NOMO-1 treated with DMSO at 0.1 percent for 48 hours (cell line): Measurements from ENCODE around the gene C8G.
A peak's percentile ranks its signal among the peaks of the same experiment; 100 is the strongest.

Experiments used
- DNase-seq: peaks from one replicate; lab custom pipeline; 2025; ENCODE audit not compliant: unreplicated experiment; lab: John Stamatoyannopoulos, UW

C8G gene

DNA sequence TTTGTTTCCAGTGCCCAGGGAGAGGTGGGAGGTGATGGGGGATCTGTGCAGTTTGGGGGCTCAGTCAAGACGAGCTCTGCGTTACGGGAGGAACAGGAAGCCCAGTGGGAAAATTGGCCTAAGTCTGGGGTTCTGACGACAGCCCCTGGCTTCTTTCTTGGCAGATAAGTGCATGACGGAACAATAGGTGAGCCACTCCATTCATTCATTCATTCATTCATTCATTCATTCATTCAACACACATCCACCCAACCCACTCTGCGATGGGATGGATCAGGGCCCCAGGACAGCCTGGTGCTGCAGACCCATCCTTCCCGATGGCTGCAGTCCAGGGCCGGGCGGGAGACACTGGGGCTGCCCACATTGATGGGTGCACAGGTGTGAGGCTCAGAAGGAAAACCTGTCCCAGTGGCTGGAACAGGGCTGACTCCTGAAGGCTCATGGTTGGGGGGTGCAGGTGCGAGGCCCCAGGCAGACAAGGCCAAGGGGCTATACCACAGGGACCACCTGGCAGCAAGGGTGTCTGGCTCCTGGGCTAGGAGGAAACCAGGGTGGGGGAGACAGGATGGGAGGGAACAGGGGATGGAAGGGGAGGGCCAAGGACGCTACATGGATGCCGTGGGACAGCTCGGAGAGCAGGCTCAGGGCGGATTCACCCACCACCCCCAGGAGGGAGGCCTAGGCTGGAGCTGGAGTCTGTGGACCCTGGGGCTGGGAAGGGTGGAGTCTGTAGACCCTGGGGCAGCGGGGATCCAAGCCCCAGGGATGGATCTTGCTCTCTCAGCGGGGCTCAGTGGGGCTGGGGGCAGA, 35.8 kb downstream of the C8G start:
- DNase-seq = no peak

DNA sequence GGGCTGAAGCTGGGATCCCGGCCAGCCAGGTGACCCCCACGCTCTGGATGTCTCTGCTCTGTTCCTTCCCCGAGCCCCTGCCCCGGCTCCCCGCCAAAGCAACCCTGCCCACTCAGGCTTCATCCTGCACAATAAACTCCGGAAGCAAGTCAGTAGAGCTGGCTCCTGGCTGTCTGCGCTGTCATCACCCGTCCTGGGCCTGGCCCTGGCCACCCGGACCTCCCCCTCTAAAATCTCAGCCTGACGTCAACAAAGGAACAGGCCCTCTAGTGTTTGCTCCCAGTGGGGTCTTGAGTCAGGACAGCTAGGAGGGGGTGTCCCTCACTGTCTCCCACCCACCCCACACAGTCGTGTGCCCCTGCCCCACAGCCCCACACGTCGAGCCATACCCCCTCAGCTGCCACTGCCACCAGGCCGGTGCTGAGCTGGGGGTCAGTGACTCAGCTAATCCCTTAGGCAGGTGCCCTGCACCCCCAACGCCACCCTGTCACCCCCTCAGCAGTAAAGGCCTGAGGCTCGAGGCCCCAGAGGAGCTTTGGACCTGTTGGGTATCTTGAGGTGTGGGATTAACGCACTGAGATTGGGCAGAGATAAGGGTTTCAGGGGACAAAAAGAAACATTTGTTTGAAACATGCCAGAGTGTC, 36.7 kb downstream of the C8G start:
- DNase-seq = no peak

DNA sequence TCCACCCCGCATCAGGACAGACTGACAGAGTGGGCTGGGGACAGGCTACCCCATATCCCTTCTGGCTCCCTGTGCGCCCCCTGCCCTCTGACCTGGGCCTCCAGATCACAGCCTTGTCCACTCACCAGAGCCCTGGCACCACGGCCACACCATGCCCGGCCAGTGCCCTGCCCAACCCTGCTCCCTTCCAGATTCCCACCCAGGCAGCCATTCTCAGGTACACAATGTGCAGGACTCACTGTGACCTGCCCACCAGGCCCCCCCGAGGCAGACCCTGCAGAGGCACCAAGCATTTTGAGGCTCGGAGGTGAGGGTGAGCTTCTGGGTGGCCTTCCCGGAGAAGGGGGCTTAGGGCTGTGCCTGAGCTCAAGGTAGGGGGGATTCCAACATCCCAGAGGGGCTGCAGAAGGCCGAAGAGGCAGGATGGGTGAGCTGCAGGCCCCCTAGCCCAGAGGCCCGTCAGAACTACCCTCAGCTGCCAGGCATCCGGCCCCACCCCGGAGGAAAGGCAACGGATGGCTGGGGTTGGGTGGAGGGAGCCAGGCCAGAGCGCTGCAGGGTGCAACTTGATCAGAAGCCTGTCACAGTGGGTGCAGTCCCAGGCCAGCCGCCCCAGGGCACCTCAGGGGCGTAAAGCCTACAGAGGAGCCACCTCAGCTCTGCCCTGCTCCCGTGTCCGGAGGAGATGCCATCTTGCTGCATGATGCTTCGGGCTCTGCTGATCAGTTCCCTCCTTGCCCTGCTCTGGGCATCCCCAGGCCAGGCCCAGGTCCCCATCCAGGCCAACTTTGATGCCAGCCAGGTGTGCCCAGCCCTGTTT, 37.4 kb downstream of the C8G start, which contains the start of gene LCNL1:
Gene LCNL1, plus strand, starts transcription at position 762 of the 820 bp plus-strand sequence. CDS start 594 bp downstream, outside the sequence.
- DNase-seq = no peak

DNA sequence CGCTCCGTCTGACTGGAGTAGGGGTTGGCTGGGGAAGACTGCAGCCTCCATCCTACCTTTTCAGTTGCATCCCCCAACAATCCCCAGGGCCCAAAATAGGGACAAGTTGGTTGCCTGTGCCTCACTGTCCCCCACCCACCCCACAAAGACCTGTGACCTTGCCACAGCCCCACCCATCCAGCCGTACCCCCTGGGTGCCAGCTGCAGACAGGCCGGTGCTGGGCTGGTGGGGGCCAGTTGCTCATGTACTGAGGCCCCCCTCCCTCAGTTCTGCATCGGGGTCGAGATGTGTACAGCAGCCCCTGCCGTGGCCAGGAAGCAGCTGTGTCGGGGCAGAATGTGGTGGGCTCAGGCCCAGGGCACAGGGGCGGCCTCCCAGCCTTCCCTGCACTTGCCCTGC, 38.1 kb downstream of the C8G start:
- DNase-seq = no peak

DNA sequence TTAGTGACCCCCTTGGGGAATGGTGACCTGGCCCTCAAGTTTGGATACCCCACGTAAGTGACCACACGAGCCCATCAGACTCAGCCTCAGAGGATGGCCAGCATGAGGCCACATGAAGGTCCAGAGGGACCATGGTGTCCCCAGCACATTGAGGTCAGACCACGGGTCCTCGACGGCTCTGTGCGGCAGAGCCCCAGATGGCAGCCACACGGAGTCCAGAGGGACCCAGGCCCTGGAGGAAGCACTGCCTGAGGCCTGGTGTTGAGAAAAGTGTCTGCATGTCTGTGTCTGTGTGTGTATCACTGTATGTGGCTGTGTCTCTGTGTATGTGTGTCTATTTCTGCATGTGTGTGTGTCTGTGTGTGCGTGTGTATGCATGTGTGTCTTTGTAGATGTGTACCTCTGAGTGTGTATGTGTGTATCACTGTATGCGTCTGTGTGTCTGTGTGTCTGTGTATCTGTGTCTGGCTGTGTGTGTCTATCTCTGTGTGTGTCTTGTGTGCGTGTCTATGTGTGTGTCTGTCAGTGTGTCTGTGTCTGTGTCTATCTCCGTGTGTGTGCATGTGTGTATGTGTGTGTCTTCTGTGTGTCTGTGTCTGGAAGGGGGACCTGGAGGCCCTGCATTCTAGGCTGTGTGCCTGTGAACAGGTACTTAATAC, 38.7 kb downstream of the C8G start:
- DNase-seq = no peak

DNA sequence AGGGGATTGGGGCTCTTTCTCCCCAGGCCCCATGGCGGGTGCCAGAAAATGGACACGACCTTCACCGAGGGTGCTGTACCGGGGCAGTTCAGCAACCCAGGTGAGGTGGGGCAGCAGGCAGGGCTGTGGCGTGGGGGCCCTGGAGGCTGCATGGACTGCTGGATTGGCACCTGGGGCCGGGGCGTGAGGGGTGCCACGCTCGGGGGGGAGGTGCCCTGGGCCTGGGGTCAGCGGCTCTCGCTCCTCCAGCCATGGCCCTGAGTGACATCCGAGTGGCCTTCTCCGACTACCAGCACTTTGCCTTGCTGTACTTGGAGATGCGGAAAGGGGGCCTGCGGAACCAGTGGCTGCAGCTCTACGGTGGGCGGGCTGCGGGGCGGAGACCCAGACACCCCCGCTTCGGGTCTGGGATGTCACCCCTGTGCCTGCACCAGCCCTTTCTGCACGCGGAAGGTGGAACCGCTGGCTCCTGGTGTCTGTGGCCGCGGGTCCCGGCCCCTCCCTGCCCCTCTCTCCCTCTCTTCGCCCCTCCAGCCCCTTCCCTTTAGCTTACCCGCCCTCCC, 39.5 kb downstream of the C8G start:
- DNase-seq = no peak

DNA sequence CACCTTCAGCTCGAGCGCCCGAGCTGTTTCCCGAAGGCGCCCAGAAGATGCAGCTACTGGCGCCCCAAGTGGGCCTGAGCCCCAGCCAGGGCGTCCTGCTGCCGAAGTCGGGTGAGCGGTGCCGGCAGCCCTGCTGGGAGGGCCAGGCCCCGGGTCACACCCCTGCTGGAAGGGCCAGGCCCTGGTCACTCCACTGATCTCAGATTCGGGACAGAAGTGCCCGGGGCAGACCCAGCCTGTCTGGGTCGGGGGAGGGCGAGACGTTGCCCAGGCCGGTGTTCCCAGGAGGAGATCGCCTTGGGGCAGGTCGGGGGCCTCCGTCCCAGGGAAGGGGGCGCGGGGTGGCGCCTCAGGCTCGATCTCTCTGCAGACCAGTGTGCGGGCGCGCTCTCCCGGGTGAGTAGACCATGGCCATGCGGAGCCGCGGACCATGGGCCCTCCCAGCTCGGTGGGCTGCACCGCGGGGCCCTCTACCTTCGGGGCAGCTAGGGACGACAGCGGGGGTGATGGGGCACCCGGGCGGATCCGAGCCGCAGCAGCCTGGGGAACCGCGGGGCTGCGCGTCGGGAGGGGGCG, 40.1 kb downstream of the C8G start:
- no peak for DNase-seq

DNA sequence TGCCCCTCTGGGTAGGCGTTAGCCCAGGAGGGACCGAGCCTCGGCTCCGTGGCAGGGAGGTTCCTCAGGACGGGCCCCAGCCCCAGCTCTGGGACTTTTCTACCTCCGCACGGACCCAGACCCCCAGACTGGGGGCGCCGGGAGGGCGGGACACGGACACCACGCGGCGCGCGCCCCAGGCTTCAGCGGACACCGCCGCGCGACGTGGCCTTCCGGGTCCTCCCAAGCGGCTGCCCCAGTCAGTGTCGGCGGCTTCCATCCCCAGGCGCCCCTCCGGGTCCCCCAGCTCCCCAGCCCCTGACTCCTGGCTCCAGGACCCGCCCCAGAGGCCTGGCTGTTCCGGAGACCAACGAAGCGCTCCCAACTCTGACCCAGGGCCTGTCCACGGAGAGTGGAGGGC, 40.8 kb downstream of the C8G start:
- DNase-seq = no peak

DNA sequence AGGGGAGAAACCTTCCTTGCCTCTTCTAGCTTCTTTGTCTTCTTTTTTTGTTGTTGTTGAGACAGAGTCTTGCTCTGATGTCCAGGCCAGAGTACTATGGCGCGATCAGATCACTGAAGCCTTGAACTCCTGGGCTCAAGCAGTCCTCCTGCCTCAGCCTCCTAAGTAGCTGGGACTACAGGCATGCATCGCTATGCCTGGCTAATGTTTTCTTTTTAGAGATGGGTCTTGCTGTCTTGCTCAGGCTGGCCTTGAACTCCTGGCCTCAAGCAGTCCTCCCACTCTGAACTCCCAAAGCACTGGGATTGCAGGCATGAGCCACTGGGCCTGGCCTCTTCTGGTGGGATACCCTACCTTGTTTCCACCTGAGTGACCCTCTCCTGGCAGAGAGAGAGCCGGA, 43.8 kb downstream of the C8G start:
- DNase-seq = no peak

DNA sequence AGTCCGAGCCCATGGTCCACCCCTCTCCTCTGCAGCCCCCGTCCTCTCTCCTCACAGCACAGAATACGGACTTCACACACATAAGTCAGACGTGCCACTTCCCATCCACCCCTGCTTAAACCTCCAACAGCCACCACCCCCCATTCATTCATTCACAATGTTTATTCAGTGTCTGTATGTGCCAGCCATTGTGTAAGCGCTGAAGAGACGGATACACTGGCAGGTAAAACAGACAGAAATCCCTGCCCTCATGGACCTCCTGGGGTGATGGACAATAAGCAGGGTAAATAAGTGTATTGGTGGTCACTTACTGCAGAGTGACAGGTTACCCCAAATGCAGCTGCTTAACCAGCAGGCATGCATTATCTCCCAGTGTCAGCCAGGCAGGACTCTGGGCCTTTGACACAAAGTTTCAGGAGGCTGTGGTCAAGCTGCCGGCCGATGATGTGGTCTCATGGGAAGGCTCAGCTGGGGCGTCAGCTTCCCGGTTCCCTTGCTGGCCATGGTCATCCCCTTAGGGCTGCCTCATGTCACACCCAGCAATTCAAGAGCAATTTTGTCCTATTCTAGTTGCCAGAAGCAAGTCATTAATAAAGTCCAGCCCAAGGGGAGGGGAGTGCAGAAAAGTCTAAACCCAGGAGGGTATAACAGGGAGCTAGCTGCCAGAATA, 45.3 kb downstream of the C8G start:
- no peak for DNase-seq

DNA sequence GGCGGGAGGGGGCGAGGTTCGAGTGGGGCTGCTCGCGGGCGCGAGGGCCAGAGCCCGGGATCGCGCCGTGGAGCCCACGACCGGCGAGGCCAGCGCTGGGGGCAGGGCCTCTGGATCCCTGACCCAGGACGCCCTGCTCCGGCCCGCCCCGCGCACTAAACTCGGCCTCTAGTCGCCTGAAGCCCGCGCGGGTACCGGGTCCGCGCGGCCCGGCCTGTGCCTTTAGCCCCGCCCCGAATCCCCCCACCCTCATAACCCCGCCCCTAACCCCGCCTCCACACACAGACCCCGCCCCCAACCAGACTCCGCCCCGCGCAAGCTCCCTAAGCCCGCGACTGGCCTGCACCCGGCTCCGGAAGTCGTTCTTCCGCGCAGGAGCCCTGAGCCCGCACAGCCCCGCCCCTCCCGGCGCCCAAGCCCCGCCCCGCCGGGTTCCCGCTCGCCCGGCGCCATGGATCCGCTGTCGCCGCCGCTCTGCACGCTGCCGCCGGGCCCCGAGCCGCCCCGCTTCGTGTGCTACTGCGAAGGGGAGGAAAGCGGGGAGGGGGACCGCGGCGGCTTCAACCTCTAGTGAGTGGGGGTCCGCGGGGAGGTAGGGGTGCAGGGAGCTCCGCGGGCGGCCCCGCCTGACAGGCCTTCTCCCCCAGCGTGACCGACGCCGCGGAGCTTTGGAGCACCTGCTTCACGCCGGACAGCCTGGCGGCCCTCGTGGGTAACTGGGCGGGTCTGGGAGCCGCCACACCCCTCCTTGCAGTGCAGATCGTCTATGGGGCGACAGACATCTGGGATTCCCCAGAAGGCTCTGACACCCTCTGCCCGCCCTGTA, 47.2 kb downstream of the C8G start, which contains the start of gene PAXX:
Gene PAXX, plus strand, starts transcription at position 430 of the 826 bp plus-strand sequence. Its CDS starts 22 bp downstream, at position 452.
- DNase-seq = peak; percentile 94

DNA sequence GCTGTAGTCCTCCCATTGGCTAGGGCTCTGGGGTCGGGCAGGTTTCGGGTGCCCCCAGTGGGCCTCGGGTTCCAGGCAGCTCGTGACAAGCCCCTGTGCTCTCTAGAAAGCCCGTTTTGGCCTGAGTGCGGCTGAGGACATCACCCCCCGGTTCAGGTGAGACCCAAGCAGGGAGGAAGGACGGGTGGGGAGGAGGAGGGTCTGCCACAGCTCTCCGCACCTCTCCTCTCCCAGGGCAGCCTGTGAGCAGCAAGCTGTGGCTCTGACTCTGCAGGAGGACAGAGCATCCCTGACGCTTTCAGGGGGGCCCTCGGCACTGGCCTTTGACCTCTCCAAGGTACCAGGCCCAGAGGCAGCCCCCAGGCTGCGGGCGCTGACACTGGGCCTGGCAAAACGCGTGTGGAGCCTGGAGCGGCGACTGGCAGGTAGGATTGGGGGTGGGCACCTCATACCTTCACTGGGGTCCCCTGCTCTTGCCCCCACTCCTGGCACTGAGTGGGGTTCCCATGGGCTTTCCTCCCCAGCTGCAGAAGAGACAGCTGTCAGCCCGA, 47.9 kb downstream of the C8G start:
- no peak for DNase-seq

DNA sequence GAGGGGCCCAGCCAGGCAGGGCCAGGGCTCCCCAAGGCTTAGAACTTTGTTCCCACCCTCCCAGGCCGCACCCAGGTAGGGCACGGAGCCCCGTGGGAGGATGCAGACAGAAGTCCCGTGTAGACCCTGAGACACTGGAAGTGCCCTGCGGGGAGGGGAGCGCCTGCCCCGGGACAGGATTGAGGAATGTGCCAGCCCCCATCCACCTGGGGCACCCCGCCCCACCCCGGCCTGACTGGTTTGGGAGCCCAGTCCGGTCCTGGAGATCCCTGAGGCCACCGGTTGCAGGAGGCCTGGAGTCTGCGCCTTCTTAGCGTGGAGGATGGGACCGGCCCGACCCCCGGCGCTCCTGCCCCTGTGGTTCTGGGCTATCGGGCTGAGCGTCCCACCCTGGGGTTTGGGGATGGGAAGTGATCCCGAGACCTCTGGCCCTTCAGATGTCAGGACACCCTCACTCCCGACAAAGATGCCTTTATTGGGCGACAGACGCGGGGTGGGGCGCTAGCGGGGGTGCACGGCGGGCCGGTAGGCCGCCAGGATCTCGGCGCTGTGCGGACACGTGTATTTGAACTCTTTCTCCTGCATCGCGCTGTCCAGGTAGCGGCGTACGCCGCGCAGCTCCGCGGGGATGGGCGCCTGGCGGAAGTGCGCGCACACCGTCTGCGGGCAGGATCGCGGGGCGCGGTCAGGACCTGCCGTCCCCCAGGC, 49.3 kb downstream of the C8G start:
- no peak for DNase-seq

DNA sequence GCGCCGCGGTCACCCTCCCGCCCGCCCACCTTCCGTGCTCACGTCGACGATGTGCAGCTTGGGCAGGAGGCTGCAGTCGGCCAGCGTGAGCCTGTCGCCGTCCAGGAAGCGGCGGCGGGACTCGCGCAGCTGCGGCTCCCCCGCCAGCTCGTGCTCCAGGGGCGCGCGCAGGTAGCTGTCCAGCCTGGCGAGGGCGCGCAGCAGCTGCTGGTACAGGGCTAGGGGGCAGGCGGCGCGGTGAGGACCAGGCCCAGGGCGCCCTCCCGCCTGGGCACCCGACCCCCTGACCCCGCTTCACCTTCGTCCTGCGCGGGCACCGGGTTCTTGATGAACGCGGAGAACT, 49.8 kb downstream of the C8G start:
- no peak for DNase-seq

DNA sequence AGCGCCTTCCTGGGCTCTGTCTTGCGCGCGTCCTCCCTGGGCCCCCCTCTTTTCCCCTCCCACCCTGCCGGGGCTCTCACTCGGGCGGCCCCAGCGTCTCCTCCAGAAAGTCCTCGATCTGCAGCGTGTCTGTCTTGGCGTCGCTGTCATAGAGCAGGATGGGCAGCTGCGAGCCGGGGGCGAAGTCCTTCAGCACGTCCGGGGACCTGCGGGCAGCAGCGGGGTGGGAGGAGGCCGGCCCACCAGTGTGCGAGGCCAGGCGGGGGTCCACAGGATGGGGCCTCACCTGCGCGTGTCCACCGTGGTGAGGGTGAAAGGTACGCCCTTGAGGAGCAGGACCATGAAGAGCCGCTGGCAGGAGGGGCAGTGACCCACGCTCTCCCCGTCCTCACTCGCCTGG, 50.3 kb downstream of the C8G start:
- DNase-seq = no peak

DNA sequence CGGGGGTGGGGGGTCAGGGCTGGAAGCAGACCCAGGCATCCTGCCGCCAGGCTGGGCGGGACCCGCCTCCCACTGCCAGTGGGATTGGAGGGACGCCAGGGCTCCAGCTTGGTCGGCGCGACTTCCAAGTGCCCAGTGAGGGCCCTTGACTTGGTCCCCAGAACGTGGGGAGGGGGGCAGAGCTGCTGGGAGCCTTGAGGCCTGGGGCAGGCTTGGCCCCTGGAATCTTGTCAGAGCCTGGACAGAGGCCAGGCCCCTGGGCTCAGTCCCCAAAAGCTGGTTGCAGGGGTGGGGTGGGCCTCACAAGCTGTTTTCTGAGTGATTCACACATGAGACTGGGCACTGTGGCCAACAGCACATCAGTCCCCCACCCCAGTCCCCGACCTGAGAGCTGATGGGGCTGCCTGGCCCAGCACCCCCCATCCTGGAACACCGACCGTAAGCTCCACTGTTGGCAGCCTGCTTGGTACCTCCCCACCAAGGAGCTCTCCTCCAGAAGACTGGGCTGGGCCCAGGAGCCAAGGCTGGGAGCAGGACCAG, 50.8 kb downstream of the C8G start:
- no peak for DNase-seq
